H7 (cell line): ENCODE measurements around the gene TCERG1L. TPM values are rescaled to one million over a fixed set of nuclear protein-coding genes. Genes with fewer than 3 reads are reported as not detected.

Source experiments
- DNase-seq: peaks from one replicate; pipeline ENCODE4 v3.0.0; 2012
- H3K27me3 ChIP-seq: 2 replicates; pipeline ENCODE4 v1.6.0; 2011; ENCODE audit warnings: mild to moderate bottlenecking, low read length; ENCODE audit not compliant: control insufficient read depth, insufficient read depth
- H3K36me3 ChIP-seq: replicated peaks from 2 replicates; pipeline ENCODE4 v1.5.1; 2011; ENCODE audit warnings: low read length; ENCODE audit not compliant: control insufficient read depth, insufficient read depth
- H3K4me3 ChIP-seq: 2 replicates; pipeline ENCODE4 v1.5.1; 2011; ENCODE audit warnings: low read depth, mild to moderate bottlenecking, control low read depth, low read length, moderate library complexity; ENCODE audit not compliant: insufficient read depth
- total RNA-seq: library from RNA; depleted of rRNA; stranded (reverse); fragments of >200 nt; shearing (Covaris generic); gene quantifications from 2 replicates; pipeline ENCODE4 v1.2.3, GENCODE V29; 2014

Gene TCERG1L
- total RNA-seq, 1 experiment from 2014 or later = 5.4 TPM

GRCh38 chr10:131270461-131271190 lies 40.9 kb downstream of the TCERG1L start:
- no peaks in the 10 kb centered on the region for H3K27me3 ChIP-seq
- peak; percentile 22 for DNase-seq
- H3K36me3 ChIP-seq = no peaks in the 10 kb centered on the region
- no peak overlapping the region for H3K4me3 ChIP-seq

GRCh38 chr10:131269776-131270460 lies 41.6 kb downstream of the TCERG1L start:
- DNase-seq = peak; percentile 22
- Histone ChIP-seq H3K4me3 (no peak overlapping the region), H3K27me3 (no peaks in the 10 kb centered on the region), H3K36me3 (no peaks in the 10 kb centered on the region)

- H3K36me3 ChIP-seq = no peaks in the 10 kb centered on the region
- DNase-seq = peak; percentile 29
- H3K27me3 ChIP-seq = no peaks in the 10 kb centered on the region
- H3K4me3 ChIP-seq = no peak overlapping the region
Observed at GRCh38 chr10:131267814-131268095, 43.8 kb downstream of the TCERG1L start.

GRCh38 chr10:131266936-131267813 lies 44.3 kb downstream of the TCERG1L start:
- no peaks in the 10 kb centered on the region for H3K27me3 ChIP-seq
- H3K4me3 ChIP-seq = no peak overlapping the region
- no peaks in the 10 kb centered on the region for H3K36me3 ChIP-seq
- DNase-seq = no peak

GRCh38 chr10:131264110-131264788 lies 47.3 kb downstream of the TCERG1L start:
- peak; percentile 65 for DNase-seq
- H3K36me3 ChIP-seq = no peaks in the 10 kb centered on the region
- no peaks in the 10 kb centered on the region for H3K27me3 ChIP-seq
- no peak overlapping the region for H3K4me3 ChIP-seq

- no peak for DNase-seq
- Histone ChIP-seq H3K36me3 (no peaks in the 10 kb centered on the region), H3K27me3 (no peaks in the 10 kb centered on the region), H3K4me3 (no peak overlapping the region)
Observed at GRCh38 chr10:131261890-131262475, 49.5 kb downstream of the TCERG1L start.

GRCh38 chr10:131260452-131261211 lies 50.9 kb downstream of the TCERG1L start:
- H3K4me3 ChIP-seq = no peak overlapping the region
- no peak for DNase-seq
- no peaks in the 10 kb centered on the region for H3K36me3 ChIP-seq
- no peaks in the 10 kb centered on the region for H3K27me3 ChIP-seq

- H3K27me3 ChIP-seq = no peaks in the 10 kb centered on the region
- H3K36me3 ChIP-seq = no peaks in the 10 kb centered on the region
- DNase-seq = no peak
- no peak overlapping the region for H3K4me3 ChIP-seq
Observed at GRCh38 chr10:131260031-131260430, 51.5 kb downstream of the TCERG1L start.

- no peaks in the 10 kb centered on the region for H3K27me3 ChIP-seq
- no peak for DNase-seq
- H3K4me3 ChIP-seq = no peak overlapping the region
- H3K36me3 ChIP-seq = no peaks in the 10 kb centered on the region
Observed at GRCh38 chr10:131259535-131259934, 52.0 kb downstream of the TCERG1L start.

GRCh38 chr10:131258256-131258655 lies 53.3 kb downstream of the TCERG1L start:
- H3K36me3 ChIP-seq = no peaks in the 10 kb centered on the region
- DNase-seq = no peak
- no peaks in the 10 kb centered on the region for H3K27me3 ChIP-seq
- no peak overlapping the region for H3K4me3 ChIP-seq

GRCh38 chr10:131257027-131257426 lies 54.5 kb downstream of the TCERG1L start:
- Histone ChIP-seq H3K27me3 (no peaks in the 10 kb centered on the region), H3K36me3 (no peaks in the 10 kb centered on the region), H3K4me3 (no peak overlapping the region)
- DNase-seq = no peak

- DNase-seq = no peak
- no peaks in the 10 kb centered on the region for H3K27me3 ChIP-seq
- H3K4me3 ChIP-seq = no peak overlapping the region
- no peaks in the 10 kb centered on the region for H3K36me3 ChIP-seq
Observed at GRCh38 chr10:131254859-131255252, 56.7 kb downstream of the TCERG1L start.

GRCh38 chr10:131253931-131254858 lies 57.3 kb downstream of the TCERG1L start:
- no peaks in the 10 kb centered on the region for H3K27me3 ChIP-seq
- no peak overlapping the region for H3K4me3 ChIP-seq
- no peak for DNase-seq
- no peaks in the 10 kb centered on the region for H3K36me3 ChIP-seq
